Neural cell (in vitro differentiated cells): ENCODE measurements around the gene TAGLN2. TPM values are rescaled to one million over a fixed set of nuclear protein-coding genes. Genes with fewer than 3 reads are reported as not detected.
"Not testable (repeated sequence)": the region's sequence is repeated elsewhere in the genome, so short reads cannot be mapped to it uniquely, and the experiment has no call there.

Experiments
- H2AFZ ChIP-seq: fragments of 200-600, 300-800 bp; sonication (generic), shearing (Covaris generic); 2 replicates; pipeline ENCODE4 v1.6.0; 2014; ENCODE audit warnings: low read depth, mild to moderate bottlenecking, antibody characterized with exemption, low read length, moderate library complexity
- H3F3A ChIP-seq: fragments of 200-600 bp; shearing (Covaris generic); 2 replicates; pipeline ENCODE4 v1.6.1; 2016; ENCODE audit warnings: mild to moderate bottlenecking, moderate library complexity, mixed read lengths, antibody characterized with exemption, low read length; ENCODE audit not compliant: insufficient read depth, poor library complexity, severe bottlenecking
- H3K27ac ChIP-seq: fragments of 200-600, 300-800 bp; sonication (generic), shearing (Covaris generic); 2 replicates; pipeline ENCODE4 v1.5.1; 2014; ENCODE audit warnings: mild to moderate bottlenecking, low read length, moderate library complexity
- H3K27me3 ChIP-seq: fragments of 300-800, 200-600 bp; sonication (generic), shearing (Covaris generic); 2 replicates; pipeline ENCODE4 v1.6.0; 2014; ENCODE audit warnings: mild to moderate bottlenecking, low read depth, low read length, moderate library complexity; ENCODE audit not compliant: insufficient read depth
- H3K36me3 ChIP-seq: fragments of 300-800, 200-600 bp; sonication (generic), shearing (Covaris generic); 2 replicates; pipeline ENCODE4 v1.5.1; 2014; ENCODE audit warnings: mild to moderate bottlenecking, antibody characterized with exemption, low read length, moderate library complexity; ENCODE audit not compliant: insufficient read depth
- H3K4me2 ChIP-seq: fragments of 300-800, 200-600 bp; sonication (generic), shearing (Covaris generic); 2 replicates; pipeline ENCODE4 v1.6.0; 2014; ENCODE audit warnings: mild to moderate bottlenecking, low read length
- H3K4me3 ChIP-seq: fragments of 300-800, 200-600 bp; sonication (generic), shearing (Covaris generic); 2 replicates; pipeline ENCODE4 v1.5.1; 2014; ENCODE audit warnings: mild to moderate bottlenecking, low read length, moderate library complexity
- H3K79me2 ChIP-seq: fragments of 200-600 bp; shearing (Covaris generic); replicated peaks from 2 replicates; pipeline ENCODE4 v1.6.0; 2014; ENCODE audit warnings: mild to moderate bottlenecking, low read length, moderate library complexity; ENCODE audit not compliant: insufficient read depth
- H3K9ac ChIP-seq: fragments of 300-800, 200-600 bp; sonication (generic), shearing (Covaris generic); 2 replicates; pipeline ENCODE4 v1.6.1; 2016; ENCODE audit warnings: mild to moderate bottlenecking, low read length, mixed read lengths
- H3K9me2 ChIP-seq: fragments of 200-600 bp; shearing (Covaris generic); 2 replicates; pipeline ENCODE4 v1.6.1; 2016; ENCODE audit warnings: mild to moderate bottlenecking, low read length, mixed read lengths; ENCODE audit not compliant: insufficient read depth
- H3K9me3 ChIP-seq: fragments of 200-600, 300-800 bp; sonication (generic), shearing (Covaris generic); 2 replicates; pipeline ENCODE4 v1.6.1; 2016; ENCODE audit warnings: mild to moderate bottlenecking, mixed run types, low read length, moderate library complexity, mixed read lengths
- H4K20me1 ChIP-seq: fragments of 200-600 bp; shearing (Covaris generic); 2 replicates; pipeline ENCODE4 v1.6.1; 2016; ENCODE audit warnings: mild to moderate bottlenecking, mixed run types; ENCODE audit not compliant: insufficient read depth
- EP300 ChIP-seq: fragments of 450-650 bp; conservative IDR thresholded peaks from 2 replicates; pipeline ENCODE4 v1.6.1; 2014; ENCODE audit warnings: antibody characterized with exemption, mild to moderate bottlenecking, moderate library complexity; ENCODE audit not compliant: poor library complexity, severe bottlenecking
- EZH2 ChIP-seq: fragments of 200-600, 300-800 bp; shearing (Covaris generic), sonication (generic); IDR thresholded peaks from 2 replicates; pipeline ENCODE4 v1.6.1; 2014; ENCODE audit warnings: antibody characterized with exemption, low read length, borderline replicate concordance, mild to moderate bottlenecking; ENCODE audit not compliant: insufficient read depth, poor library complexity, severe bottlenecking
- MXI1 ChIP-seq: fragments of 450-650 bp; conservative IDR thresholded peaks from 2 replicates; pipeline ENCODE4 v1.6.1; 2014; ENCODE audit warnings: antibody characterized with exemption, mild to moderate bottlenecking; ENCODE audit not compliant: poor library complexity, severe bottlenecking
- POLR2AphosphoS5 ChIP-seq: IDR thresholded peaks from 2 replicates; pipeline ENCODE4 v1.6.1; 2012
- RAD21 ChIP-seq: fragments of 450-650 bp; conservative IDR thresholded peaks from 2 replicates; pipeline ENCODE4 v1.6.1; 2014; ENCODE audit warnings: antibody characterized with exemption, mild to moderate bottlenecking, moderate library complexity
- SMC3 ChIP-seq: fragments of 450-650 bp; conservative IDR thresholded peaks from 2 replicates; pipeline ENCODE4 v1.6.1; 2014; ENCODE audit warnings: antibody characterized with exemption, mild to moderate bottlenecking, moderate library complexity; ENCODE audit not compliant: poor library complexity
- TAF1 ChIP-seq: IDR thresholded peaks from 2 replicates; pipeline ENCODE4 v1.6.1; 2012; ENCODE audit warnings: low read depth
- polyA plus RNA-seq: library from polyadenylated mRNA; depleted of rRNA; stranded (reverse); fragments of >200 nt; gene quantifications from 2 replicates; pipeline ENCODE4 v1.2.3, GENCODE V29; 2014
- TF ChIP-seq, protein P1 (sequence below): fragments of 450-650 bp; IDR thresholded peaks from 2 replicates; pipeline ENCODE4 v1.5.1; 2014; ENCODE audit warnings: antibody characterized with exemption, mild to moderate bottlenecking, moderate library complexity; ENCODE audit not compliant: poor library complexity, severe bottlenecking
- TF ChIP-seq, protein P2 (sequence below): IDR thresholded peaks from 2 replicates; pipeline ENCODE4 v1.6.1; 2012; ENCODE audit warnings: borderline replicate concordance

TAGLN2 gene
- polyA plus RNA-seq, 1 donor from 2014 or later = 0.52 TPM

DNA sequence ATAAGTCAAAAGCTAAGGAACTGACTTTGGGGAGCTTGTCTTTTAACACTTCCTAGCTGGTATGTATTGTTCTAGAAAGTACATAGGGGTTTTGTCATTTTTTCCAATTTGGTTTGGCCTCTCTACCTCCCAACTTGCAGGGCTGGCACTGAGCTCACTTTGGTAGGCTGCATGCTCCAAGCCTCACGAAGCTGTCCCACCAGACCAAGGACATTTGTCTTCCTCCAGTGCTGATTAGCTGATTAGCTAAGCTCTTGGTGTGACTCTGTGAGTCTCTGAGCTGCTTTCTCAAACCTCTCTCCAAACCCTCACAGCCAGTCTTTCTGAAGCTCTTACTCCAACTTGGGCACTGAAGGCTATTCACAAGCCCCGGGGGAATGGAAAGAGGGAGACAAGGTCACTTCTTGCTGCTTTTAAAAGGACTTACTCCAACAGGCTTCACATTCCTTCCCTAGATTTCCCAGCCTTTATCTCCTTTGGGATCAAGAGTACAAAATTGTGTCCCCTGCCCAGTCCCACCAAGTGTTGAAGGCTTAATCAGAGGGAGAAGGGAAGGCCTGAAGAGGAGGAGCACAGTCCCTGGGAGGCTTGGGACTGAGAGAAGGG lies 24.4 kb downstream of the TAGLN2 start:
- Histone ChIP-seq H3K27me3 (no peaks in the 10 kb centered on the region), H4K20me1 (no peaks in the 10 kb centered on the region), H3K9ac (no peak overlapping the region), H3K9me3 (no peaks in the 10 kb centered on the region), H3K79me2 (no peaks in the 10 kb centered on the region), H3K4me2 (no peak overlapping the region), H3F3A (no peaks in the 10 kb centered on the region), H3K9me2 (no peaks in the 10 kb centered on the region), H3K27ac (no peak overlapping the region), H2AFZ (no peak overlapping the region), H3K4me3 (no peak overlapping the region), H3K36me3 (no peaks in the 10 kb centered on the region)
- TF ChIP-seq, protein P1, sequence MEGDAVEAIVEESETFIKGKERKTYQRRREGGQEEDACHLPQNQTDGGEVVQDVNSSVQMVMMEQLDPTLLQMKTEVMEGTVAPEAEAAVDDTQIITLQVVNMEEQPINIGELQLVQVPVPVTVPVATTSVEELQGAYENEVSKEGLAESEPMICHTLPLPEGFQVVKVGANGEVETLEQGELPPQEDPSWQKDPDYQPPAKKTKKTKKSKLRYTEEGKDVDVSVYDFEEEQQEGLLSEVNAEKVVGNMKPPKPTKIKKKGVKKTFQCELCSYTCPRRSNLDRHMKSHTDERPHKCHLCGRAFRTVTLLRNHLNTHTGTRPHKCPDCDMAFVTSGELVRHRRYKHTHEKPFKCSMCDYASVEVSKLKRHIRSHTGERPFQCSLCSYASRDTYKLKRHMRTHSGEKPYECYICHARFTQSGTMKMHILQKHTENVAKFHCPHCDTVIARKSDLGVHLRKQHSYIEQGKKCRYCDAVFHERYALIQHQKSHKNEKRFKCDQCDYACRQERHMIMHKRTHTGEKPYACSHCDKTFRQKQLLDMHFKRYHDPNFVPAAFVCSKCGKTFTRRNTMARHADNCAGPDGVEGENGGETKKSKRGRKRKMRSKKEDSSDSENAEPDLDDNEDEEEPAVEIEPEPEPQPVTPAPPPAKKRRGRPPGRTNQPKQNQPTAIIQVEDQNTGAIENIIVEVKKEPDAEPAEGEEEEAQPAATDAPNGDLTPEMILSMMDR = no peak
- TF ChIP-seq EP300 = no peak
- TF ChIP-seq SMC3 = no peak
- TF ChIP-seq TAF1 = no peak
- no peak for TF ChIP-seq EZH2
- TF ChIP-seq, protein P2, sequence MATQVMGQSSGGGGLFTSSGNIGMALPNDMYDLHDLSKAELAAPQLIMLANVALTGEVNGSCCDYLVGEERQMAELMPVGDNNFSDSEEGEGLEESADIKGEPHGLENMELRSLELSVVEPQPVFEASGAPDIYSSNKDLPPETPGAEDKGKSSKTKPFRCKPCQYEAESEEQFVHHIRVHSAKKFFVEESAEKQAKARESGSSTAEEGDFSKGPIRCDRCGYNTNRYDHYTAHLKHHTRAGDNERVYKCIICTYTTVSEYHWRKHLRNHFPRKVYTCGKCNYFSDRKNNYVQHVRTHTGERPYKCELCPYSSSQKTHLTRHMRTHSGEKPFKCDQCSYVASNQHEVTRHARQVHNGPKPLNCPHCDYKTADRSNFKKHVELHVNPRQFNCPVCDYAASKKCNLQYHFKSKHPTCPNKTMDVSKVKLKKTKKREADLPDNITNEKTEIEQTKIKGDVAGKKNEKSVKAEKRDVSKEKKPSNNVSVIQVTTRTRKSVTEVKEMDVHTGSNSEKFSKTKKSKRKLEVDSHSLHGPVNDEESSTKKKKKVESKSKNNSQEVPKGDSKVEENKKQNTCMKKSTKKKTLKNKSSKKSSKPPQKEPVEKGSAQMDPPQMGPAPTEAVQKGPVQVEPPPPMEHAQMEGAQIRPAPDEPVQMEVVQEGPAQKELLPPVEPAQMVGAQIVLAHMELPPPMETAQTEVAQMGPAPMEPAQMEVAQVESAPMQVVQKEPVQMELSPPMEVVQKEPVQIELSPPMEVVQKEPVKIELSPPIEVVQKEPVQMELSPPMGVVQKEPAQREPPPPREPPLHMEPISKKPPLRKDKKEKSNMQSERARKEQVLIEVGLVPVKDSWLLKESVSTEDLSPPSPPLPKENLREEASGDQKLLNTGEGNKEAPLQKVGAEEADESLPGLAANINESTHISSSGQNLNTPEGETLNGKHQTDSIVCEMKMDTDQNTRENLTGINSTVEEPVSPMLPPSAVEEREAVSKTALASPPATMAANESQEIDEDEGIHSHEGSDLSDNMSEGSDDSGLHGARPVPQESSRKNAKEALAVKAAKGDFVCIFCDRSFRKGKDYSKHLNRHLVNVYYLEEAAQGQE = no peak
- TF ChIP-seq MXI1 = no peak
- no peak for TF ChIP-seq POLR2AphosphoS5
- TF ChIP-seq RAD21 = no peak

DNA sequence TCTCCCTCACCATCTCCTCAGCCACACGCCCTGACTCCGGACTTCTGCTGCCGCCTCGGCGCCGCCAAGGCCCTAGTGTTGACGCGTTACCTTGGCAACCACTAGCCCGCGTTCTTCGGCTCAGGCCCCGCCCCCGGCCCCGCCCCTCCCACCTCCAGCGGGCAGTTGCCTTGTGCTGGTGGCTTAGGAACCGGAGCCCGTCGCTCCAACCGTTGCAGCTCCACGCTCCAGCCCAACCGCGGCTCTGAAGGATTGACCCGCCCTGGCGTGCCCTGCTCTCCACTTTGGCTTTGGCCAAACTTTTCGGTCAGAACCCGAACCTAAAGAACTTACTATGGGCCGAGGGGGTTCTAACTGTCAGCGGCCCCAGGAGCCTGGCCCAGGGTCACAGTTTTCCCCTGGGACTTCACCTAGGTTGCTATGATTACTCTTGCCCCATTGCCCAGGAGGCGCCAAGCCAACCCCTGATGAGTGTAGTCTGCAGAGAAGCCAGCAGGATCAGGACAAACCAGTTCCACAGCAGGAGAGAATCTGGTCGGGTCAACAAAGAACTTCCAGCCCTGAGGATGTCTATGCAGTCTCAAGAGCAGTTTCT lies 25.1 kb downstream of the TAGLN2 start, which contains the start of gene CFAP45:
Gene CFAP45, minus strand, starts transcription at position 80 of the 595 bp plus-strand sequence. Its CDS starts 67 bp downstream, at position 13.
- TF ChIP-seq TAF1 (no peak), POLR2AphosphoS5 (no peak), MXI1 (no peak), EZH2 (no peak), RAD21 (no peak), EP300 (no peak), SMC3 (no peak)
- TF ChIP-seq, protein P1 = no peak
- TF ChIP-seq, protein P2 = no peak
- no peak within 1 kb of the TSS for H3K9ac ChIP-seq

DNA sequence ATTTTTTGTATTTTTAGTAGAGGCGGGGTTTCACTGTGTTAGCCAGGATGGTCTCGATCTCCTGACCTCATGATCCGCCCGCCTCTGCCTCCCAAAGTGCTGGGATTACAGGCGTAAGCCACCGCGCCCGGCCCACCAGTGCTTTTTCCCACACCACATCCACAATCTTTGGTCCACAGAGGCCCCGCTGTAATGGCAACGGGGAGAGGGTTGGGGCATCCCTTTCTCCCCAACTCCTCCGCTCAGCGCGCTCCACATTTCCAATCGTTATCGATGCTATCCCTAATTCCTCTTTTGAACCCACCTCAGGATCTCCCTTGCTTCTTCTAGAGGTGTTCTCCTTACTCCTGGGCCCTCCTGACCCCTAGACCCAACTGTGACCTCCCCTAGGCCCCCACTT lies 25.7 kb downstream of the TAGLN2 start:
- H4K20me1 ChIP-seq, H2AFZ ChIP-seq, H3K27ac ChIP-seq, H3K9ac ChIP-seq, H3K27me3 ChIP-seq, H3K79me2 ChIP-seq, H3K4me2 ChIP-seq, H3K9me3 ChIP-seq, H3K36me3 ChIP-seq, H3K9me2 ChIP-seq, H3F3A ChIP-seq: not testable (repeated sequence)
- peak overlapping the region; percentile 21 for H3K4me3 ChIP-seq

More for the DNA sequence above, 25.1 kb downstream of the TAGLN2 start, which contains the start of gene CFAP45:
- Histone ChIP-seq H2AFZ (no peak within 1 kb of the TSS), H3K27me3 (no peaks in the 10 kb centered on the region), H3F3A (no peaks in the 10 kb centered on the region), H3K4me2 (no peak within 1 kb of the TSS), H3K36me3 (no peaks in the 10 kb centered on the region), H3K79me2 (no peaks in the 10 kb centered on the region), H3K9me3 (no peaks in the 10 kb centered on the region), H3K4me3 (peak within 1 kb of the TSS; percentile 21), H3K27ac (no peak within 1 kb of the TSS), H4K20me1 (no peaks in the 10 kb centered on the region), H3K9me2 (no peaks in the 10 kb centered on the region)
